ENCODE results near the gene HINT3.
"Not testable (repeated sequence)": the region's sequence is repeated elsewhere in the genome, so short reads cannot be mapped to it uniquely, and the experiment has no call there.

HINT3 gene

DNA sequence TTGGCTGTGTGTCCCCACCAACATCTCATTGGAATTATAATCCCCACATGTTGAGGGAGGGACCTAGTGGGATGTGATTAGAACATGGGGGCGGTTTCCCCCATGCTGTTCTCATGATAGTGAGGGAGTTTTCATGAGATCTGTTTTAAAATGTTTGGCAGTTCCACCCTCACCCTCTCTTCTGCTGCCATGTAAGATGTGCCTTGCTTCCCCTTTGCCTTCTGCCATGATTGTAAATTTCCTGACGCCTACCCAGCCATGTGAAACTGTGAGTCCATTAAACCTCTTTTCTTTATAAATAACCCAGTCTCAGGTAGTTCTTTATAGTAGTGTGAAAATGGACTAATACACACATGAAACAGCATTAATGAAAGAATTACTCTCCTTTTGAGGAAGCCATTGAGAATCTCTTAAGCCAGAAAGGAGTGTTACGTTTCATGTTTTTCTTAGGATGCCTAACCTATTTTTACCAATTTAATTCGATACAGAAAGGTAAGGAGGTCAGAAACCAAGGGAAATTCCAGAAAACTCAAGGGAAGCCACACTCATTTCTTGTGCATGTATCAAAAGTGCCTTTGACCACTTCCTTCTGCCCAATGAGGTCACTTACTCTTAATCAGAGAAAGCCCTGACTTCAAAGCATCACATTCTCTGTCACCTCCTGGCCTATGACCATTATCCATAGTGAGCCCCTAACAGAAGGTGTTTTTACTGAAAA, 24.7 kb upstream of the HINT3 start:
- peak; percentile 64 for DNase-seq
- in situ Hi-C loops (cut with HindIII; ENCODE audit: low pct_ligation_motif_present, low sequenced_read_pairs) = no loop called here
- TF ChIP-seq, protein P1, sequence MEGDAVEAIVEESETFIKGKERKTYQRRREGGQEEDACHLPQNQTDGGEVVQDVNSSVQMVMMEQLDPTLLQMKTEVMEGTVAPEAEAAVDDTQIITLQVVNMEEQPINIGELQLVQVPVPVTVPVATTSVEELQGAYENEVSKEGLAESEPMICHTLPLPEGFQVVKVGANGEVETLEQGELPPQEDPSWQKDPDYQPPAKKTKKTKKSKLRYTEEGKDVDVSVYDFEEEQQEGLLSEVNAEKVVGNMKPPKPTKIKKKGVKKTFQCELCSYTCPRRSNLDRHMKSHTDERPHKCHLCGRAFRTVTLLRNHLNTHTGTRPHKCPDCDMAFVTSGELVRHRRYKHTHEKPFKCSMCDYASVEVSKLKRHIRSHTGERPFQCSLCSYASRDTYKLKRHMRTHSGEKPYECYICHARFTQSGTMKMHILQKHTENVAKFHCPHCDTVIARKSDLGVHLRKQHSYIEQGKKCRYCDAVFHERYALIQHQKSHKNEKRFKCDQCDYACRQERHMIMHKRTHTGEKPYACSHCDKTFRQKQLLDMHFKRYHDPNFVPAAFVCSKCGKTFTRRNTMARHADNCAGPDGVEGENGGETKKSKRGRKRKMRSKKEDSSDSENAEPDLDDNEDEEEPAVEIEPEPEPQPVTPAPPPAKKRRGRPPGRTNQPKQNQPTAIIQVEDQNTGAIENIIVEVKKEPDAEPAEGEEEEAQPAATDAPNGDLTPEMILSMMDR (IDR thresholded peaks at IDR 0.05; ENCODE audit: low read depth, low read length, missing control alignments) = no peak

DNA sequence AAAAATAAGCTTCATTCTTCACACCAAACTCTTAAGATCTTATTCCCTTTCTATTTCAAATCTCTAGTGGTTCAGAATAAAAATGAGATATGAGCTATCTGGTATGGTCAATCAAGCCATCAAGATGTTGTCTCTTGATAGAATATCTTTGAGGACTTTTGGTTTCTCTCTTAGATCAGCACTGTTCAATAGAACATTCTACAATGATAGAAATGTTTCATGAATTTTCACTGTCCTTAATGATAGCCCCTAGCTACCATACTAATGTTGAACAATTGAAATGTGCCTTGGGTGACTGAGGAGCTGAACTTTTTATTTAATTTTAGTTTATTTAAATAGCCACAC, 24.1 kb upstream of the HINT3 start:
- Histone ChIP-seq H3K4me3 (ENCODE audit: low read depth, low read length) (no peak overlapping the region), H3K36me3 (replicated peaks) (peaks cover 14% of the 10 kb centered on the region), H3K27ac (peak overlapping the region; percentile 5), H3K27me3 (replicated peaks) (no peaks in the 10 kb centered on the region)
- in situ Hi-C loops (cut with HindIII; ENCODE audit: low pct_ligation_motif_present, low sequenced_read_pairs) = no loop called here
- DNase-seq = no peak
- TF ChIP-seq, protein P1 (IDR thresholded peaks at IDR 0.05; ENCODE audit: low read depth, low read length, missing control alignments) = no peak

More for the DNA sequence above, 24.7 kb upstream of the HINT3 start:
- H3K27ac ChIP-seq = peak overlapping the region; percentile 5
- no peak overlapping the region for H3K4me3 ChIP-seq (ENCODE audit: low read depth, low read length)
- H3K36me3 ChIP-seq (replicated peaks) = peaks cover 16% of the 10 kb centered on the region
- no peaks in the 10 kb centered on the region for H3K27me3 ChIP-seq (replicated peaks)

DNA sequence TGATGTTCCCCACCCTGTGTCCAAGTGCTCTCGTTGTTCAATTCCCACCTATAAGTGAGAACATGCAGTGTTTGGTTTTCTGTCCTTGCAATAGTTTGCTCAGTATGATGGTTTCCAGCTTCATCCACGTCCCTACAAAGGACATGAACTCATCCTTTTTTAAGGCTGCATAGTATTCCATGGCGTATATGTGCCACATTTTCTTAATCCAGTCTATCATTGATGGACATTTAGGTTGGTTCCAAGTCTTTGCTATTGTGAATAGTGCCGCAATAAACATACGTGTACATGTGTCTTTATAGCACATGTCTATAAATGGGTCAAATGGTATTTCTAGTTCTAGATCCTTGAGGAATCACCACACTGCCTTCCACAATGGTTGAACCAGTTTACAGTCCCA, 21.1 kb upstream of the HINT3 start:
- H3K27ac ChIP-seq; H3K27me3 ChIP-seq (replicated peaks); DNase-seq; in situ Hi-C loops (cut with HindIII; ENCODE audit: low pct_ligation_motif_present, low sequenced_read_pairs); H3K4me3 ChIP-seq (ENCODE audit: low read depth, low read length); H3K36me3 ChIP-seq (replicated peaks): not testable (repeated sequence)

DNA sequence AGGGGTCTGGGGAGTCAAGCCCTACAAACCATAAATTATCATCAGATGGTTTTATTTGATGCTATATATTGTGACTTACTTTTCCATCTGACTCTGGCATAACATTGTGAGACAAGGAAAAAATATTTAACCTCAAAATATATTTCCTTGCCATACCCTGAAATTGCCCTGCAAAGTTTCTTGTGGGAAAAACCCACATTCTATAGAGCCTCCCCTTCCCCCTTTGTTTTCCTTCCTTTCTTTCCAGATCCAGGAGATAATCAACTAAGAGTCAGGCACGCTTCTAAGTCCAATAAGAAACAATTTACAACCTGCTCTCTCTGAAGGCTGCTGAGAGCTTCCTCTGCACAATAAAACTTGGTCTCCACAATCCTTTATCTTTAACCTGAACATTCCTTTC, 17.5 kb upstream of the HINT3 start:
- in situ Hi-C loops (cut with HindIII; ENCODE audit: low pct_ligation_motif_present, low sequenced_read_pairs) = no loop called here
- DNase-seq = no peak
- H3K27me3 ChIP-seq (replicated peaks) = no peaks in the 10 kb centered on the region
- no peaks in the 10 kb centered on the region for H3K36me3 ChIP-seq (replicated peaks)
- TF ChIP-seq, protein P1 (IDR thresholded peaks at IDR 0.05; ENCODE audit: low read depth, low read length, missing control alignments) = no peak
- H3K4me3 ChIP-seq (ENCODE audit: low read depth, low read length) = no peak overlapping the region
- no peak overlapping the region for H3K27ac ChIP-seq

DNA sequence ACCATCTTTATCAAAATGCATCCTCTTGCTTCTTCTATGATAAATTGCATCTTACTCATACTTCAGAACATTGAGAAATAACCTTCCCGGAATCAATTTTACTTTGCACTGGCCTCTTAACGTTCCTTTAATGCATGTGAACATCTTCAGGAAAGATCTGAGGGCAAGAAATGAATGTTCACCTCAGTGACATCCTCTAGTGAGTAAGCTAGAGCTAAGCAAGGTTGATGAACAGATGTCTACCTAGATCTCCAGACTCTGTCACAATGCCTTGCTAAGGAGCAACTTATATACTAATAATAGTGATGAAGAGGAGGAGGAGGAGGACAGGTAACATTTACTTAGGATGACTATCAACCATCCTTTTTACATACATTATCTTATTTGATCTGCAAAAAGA, 16.8 kb upstream of the HINT3 start:
- H3K27ac ChIP-seq = no peak overlapping the region
- TF ChIP-seq, protein P1 (IDR thresholded peaks at IDR 0.05; ENCODE audit: low read depth, low read length, missing control alignments) = no peak
- in situ Hi-C loops (cut with HindIII; ENCODE audit: low pct_ligation_motif_present, low sequenced_read_pairs) = no loop called here

DNA sequence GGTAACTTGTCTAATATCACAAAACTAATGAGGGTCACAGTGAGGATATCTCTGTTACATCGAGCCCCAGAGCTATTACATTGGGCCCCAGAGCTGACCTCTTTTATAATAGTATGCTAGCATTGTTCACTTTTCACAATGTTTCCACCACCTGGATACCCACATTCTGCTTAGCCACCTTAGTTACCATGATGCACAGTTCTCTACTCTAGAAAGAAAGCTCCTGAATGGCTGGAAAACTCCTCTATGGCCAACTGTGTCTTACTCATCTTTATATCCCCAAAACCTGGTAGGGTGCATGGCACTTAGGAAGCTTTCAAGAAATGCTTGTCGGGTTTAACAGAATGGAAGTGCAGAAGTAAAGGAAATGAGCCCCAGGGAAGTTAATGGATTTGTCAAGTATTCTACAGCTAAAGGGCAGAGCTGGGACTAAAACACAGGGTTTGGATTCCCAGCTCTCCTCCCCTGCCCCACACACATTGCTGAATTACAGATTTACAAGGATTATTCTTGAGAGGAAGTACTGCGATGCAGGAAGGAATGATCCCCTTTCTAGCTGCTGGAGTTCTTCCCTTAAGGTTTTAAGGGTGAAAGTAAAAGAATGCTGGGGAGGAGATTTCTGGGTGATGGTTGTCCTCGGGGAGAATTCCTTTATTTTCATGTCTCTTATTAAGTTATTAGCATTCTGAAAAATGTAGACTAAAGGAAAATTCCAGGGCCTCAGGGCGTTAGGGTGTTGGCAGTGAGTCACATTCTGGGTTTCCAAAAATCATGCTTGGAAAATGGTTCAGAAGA, 16.1 kb upstream of the HINT3 start:
- TF ChIP-seq, protein P1 (IDR thresholded peaks at IDR 0.05; ENCODE audit: low read depth, low read length, missing control alignments) = no peak
- no peaks in the 10 kb centered on the region for H3K36me3 ChIP-seq (replicated peaks)
- in situ Hi-C loops (cut with HindIII; ENCODE audit: low pct_ligation_motif_present, low sequenced_read_pairs) = no loop called here
- no peak for DNase-seq
- no peak overlapping the region for H3K4me3 ChIP-seq (ENCODE audit: low read depth, low read length)
- no peak overlapping the region for H3K27ac ChIP-seq
- no peaks in the 10 kb centered on the region for H3K27me3 ChIP-seq (replicated peaks)

More for the DNA sequence above, 16.8 kb upstream of the HINT3 start:
- Histone ChIP-seq H3K4me3 (ENCODE audit: low read depth, low read length) (no peak overlapping the region), H3K36me3 (replicated peaks) (no peaks in the 10 kb centered on the region), H3K27me3 (replicated peaks) (no peaks in the 10 kb centered on the region)
- no peak for DNase-seq
